22Rv1 (cell line): ENCODE measurements around the gene PCYOX1L.

Source experiments
- CTCF ChIP-seq: fragments of 450-650 bp; IDR thresholded peaks from 2 replicates; pipeline ENCODE4 v1.5.1; 2017; ENCODE audit warnings: mild to moderate bottlenecking
- ZFX ChIP-seq: fragments of 450-650 bp; IDR thresholded peaks from 2 replicates; pipeline ENCODE4 v1.6.1; 2017; ENCODE audit warnings: antibody characterized with exemption, borderline replicate concordance

GRCh38 chr5:149374801-149375200 lies 17.0 kb downstream of the PCYOX1L start:
- TF ChIP-seq CTCF (no peak), ZFX (no peak)
